ENCODE measurements around the gene FAM83G.
"Not testable (repeated sequence)": the region's sequence is repeated elsewhere in the genome, so short reads cannot be mapped to it uniquely, and the experiment has no call there.

FAM83G gene, protein sequence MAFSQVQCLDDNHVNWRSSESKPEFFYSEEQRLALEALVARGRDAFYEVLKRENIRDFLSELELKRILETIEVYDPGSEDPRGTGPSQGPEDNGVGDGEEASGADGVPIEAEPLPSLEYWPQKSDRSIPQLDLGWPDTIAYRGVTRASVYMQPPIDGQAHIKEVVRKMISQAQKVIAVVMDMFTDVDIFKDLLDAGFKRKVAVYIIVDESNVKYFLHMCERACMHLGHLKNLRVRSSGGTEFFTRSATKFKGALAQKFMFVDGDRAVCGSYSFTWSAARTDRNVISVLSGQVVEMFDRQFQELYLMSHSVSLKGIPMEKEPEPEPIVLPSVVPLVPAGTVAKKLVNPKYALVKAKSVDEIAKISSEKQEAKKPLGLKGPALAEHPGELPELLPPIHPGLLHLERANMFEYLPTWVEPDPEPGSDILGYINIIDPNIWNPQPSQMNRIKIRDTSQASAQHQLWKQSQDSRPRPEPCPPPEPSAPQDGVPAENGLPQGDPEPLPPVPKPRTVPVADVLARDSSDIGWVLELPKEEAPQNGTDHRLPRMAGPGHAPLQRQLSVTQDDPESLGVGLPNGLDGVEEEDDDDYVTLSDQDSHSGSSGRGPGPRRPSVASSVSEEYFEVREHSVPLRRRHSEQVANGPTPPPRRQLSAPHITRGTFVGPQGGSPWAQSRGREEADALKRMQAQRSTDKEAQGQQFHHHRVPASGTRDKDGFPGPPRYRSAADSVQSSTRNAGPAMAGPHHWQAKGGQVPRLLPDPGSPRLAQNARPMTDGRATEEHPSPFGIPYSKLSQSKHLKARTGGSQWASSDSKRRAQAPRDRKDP

DNA sequence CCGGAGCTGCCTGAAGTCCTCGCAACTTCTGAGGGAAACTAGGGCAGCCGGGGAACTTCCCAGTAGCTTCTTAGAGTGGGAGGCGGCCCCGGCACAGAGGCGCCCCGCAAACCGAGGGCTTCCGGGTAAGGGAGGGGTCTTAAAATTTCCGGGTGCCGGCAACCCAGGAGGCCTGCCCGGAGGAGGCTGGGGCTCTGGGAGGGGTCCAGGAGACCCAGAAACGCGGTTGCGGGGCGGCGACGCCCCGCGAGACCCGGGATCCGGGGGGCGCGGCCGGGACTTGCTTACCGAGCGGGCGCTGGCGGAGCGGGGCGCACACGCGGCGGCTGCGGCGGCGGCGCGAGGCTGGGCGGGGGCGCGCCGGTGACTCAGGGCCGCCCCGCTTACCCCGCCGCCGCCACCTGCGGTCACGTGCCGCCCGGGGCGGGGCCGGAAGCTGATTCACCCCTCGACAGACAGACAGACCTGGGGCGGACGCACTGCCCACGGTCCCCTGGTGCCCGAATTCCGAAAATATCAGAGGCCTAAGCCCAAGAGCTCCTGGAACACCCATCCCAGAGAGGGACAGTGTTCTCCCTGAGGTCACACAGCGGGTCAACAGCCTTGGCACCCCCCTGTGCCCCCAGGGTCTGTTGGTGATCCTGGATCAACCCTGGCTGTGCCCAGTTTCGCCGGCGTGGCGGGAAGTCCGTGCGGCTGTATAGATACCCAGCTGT, at the start of gene FAM83G:
Gene FAM83G, minus strand, starts transcription at position 344 of the 716 bp plus-strand sequence. CDS start 723 bp downstream, outside the sequence.
- no peak for DNase-seq

DNA sequence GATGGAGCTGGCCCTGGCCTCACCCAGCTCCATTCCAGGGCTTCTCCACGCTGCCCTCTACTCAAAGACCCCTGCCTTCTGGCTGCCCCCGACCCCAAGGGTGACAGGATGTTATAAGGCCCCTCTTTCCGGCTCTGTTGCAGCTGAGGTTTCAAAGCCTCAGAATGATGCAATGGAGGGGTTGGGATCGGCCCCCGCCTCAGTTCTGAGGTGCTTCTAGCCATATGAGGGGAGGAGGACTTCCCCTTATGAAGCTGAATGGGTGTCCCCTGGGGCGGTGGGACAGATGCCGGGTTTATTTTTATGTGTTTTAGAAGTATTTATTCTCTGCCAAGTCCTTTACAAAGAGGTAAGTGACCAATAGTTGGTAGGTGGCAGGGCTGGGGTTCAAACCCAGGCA, 44.3 kb upstream of the FAM83G start:
- DNase-seq: not testable (repeated sequence)

DNA sequence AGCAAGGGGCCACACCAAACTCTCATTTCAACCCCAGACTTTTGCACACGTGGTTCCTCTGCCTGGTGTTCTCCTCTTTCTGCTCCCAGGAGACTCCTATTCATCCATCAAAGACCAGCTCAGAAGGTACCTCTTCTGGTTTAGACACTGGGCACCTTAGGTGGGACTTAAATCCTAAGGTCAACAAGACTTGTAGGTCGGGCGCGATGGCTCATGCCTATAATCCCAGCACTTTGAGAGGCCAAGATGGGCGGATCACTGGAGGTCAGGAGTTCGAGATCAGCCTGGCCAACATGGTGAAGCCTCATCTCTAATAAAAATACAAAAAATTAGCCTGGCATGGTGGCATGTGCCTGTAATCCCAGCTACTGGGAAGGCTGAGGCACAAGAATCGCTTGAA, 42.9 kb upstream of the FAM83G start:
- not testable (repeated sequence) for DNase-seq

DNA sequence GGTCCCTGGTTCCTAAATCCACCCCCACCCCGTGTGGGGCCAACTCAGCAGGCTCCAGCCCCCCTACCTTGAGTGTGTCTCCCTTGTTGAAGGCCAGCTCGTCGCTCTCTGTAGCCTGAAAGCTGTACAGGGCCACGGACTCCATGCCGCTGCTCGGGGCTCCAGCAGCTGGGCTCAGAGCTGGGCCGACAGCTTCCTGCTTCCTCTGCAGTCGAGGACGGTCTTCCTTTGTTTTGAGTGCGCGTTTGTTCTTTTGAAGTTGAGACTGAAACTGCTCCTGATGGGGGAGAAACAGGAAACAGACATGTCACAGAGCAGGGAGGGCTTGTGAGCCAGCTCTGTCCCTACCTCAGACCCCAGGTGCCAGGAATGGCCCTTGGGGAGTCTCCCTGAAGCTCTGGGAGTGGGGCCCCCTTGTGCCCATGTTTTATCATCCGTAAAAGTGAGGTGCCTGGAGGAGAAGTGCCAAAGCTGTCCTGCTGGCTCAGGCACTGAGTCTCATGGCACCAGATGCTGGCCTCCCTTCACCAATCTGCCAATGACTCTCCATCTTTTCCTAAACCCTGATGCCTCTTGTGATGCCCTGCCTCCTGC, 42.3 kb upstream of the FAM83G start, which contains the start of gene GRAP:
Gene GRAP, minus strand, starts transcription at position 176 of the 594 bp plus-strand sequence. Its CDS starts 31 bp downstream, at position 145.
- DNase-seq: not testable (repeated sequence)

DNA sequence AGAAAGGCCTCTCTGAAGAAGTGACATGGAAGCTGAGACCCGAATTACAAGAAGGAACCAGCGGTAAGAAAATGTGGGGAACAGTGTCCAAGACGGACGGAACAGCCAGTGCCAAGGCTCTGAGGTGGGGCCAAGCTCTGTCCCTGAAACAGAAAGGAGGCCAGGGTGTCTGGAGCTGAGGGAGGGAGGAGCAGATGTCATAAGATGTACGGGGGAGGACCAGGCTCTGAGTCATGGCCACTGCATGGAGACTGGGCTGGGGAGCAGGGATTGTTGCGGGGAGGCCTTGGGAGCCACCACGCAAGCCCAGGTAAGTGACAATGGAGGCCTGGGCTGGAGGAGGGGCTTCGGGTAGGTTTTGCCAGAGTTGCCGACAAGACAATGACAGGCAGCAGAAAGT, 40.1 kb upstream of the FAM83G start:
- not testable (repeated sequence) for DNase-seq

DNA sequence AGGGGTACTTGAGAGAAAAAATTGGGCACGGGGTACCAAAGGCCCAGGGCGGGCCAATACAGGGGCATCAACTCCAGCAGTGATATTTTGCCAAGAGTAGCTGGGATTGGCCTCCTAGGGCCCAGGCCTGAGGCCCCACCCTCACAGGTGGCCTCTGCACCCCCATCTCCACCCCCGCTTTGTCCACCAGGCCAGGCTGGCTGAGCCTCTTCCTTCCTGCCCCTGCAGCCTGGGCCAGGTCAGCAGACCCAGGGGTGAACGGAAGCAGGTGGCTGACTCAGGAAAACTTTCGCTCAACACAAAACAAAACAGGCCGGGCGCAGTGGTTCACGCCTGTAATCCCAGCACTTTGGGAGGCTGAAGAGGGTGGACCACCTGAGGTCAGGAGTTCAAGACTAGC, 38.5 kb upstream of the FAM83G start:
- DNase-seq: not testable (repeated sequence)

DNA sequence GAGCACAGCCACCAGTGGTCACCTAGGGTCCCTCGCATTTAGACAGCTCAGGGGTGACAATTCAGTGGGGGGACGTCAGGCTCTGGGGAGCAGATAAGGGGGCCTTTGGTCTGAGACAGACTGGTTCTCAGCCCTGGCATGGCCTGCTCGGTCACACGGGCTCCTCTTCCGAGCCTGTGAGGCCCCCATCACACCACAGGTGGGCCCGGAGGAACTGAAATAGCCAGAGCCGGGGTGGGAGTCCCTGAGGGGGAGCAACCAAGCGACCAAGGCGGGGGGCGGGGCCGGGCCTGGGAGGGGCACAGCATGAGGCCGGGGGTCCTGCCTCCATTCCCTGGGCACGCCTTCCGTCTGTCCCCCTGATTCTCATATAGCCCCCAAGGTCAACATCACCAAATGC, 37.8 kb upstream of the FAM83G start:
- DNase-seq: not testable (repeated sequence)

DNA sequence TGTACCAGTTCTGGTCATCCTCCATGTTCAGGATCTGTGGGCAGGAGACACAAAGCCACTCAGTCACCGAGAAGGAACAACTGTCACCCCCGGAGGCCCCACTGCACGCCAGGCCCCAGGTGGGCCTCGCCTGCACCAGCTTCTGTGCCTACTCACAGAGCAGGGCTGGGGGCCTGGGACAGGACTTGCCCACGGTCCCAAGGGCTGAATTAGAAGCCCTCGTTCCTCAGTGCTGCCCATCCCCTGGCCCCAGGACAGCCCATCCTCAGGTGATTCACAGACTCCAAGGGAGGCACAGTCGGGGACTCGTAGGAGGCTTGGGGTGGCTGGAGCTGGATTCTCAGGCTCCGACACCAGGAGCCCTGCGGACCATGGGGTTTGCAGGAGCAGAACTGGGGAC, 37.3 kb upstream of the FAM83G start:
- not testable (repeated sequence) for DNase-seq

DNA sequence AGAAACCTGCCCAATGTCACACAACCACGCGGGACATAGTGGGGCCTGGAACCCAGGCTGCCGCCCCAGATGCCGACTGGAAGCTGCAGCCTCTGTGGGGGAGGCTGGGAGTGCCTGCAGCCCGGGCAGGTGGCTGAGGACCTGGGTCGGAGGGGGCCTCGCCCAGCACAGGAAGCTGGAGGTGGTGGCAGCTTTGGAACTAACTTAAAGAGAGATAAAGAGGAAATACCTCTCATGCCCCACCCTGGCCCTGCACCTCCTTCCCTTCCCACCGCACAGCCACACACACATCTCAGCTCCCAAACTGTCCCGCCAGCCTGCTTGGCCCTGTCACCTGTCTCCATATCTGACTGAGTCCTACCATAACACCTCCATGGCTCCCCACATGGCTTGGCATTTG, 35.8 kb upstream of the FAM83G start:
- DNase-seq: not testable (repeated sequence)

DNA sequence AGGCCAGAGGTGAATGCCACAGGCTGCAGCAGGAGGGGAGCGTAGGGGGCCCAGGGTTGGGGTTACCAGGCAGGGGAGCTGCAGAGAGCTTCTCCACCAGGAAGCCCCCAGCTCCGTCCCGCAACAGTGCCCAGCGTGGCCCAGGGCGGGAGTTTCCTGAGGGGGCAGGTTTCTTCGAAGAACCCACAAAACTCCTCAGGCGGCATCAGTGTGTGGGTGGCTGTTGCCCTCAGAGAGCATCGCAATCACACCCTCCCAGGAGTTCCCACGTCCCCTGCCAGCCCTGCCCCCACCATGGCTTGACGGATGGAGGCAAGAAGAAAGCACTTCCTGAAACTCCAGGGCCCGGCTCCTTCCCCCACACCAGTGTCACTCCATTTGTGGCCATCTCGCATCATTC, 34.2 kb upstream of the FAM83G start:
- not testable (repeated sequence) for DNase-seq

DNA sequence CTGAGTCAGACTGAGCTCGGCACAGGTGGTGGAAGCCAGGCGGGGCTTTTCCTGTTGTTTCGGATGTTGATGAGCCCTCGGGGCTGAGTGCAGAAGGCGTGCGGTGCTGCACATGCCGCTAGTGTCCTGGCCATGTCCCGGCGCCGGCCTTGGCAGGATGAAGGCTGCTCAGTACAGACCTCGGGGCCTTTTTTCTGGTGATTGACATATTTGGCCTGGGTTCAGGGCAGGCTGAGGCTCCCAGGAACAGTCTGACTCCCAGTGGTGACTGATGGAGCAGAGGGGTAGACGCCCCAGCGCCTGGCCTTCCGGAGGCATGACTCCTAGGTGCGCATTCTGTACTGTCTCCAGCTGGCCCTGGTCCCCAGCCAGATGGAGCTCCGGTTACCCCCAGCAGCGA, 33.4 kb upstream of the FAM83G start:
- not testable (repeated sequence) for DNase-seq

DNA sequence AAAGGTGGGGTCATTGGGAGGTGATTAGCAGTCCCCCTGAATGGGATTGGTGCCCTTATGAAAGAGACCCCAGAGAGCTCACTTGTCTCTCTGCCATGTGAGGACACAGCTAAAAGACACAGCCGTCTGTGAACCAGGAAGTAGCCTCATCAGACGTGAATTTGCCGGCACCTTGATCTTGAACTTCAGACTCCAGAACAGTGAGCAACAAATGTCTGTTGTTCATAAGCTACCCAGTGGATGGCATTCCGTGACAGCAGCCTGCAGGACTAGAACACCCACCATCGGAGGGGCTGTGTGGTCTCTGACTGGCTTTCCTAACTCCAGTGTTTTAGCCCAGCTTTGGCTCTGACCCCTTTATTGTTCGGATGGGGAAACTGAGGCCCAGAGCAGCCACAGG, 33.0 kb upstream of the FAM83G start:
- not testable (repeated sequence) for DNase-seq

DNA sequence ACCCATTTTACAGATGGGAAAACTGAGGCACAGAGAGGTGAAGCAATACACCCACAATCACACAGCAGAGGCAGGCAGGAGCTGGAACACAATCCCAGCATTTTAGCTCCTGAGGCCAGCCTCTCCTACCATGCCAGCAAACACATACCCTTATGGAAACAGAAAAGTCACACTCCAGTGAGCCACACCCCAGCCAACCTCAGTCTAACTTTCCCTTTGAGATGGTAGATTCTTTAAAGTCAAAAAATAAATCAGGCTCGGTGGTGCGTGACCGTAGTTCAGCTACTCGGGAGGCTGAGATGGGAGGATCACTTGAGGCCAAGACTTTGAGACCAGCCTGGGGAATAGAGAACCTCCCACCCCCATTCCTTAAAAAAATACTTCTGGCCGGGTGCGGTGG, 31.6 kb upstream of the FAM83G start:
- not testable (repeated sequence) for DNase-seq

DNA sequence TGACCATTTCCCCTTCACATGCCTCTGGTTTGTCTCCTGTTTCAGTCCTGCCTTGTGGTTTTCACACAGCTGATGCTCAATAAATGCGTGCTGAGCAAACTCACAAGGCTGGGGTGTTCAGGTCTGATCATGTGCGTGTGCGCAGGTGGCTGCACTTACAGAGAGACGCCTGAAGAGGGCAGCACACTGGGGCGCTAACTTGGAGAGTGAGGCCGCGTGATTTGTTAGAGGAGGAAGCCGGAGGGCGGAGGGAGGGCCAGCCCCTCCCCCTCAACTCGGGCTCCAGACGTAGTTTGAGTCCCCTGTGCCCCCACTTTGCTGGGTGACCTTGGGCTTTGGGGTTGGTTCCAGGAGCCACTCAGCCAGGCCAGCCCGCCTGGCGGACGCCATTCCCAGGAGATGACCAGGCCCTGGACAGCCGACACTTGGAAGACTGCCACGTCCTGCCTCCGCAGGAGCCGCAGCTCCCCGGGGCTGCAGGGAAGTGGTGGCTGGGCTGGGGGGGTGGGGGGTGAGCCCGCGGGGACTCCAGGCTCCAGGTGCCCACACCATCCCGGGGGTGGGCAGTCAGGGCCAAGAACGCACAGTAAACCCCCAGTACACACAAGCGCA, 27.9 kb upstream of the FAM83G start:
- DNase-seq: not testable (repeated sequence)

DNA sequence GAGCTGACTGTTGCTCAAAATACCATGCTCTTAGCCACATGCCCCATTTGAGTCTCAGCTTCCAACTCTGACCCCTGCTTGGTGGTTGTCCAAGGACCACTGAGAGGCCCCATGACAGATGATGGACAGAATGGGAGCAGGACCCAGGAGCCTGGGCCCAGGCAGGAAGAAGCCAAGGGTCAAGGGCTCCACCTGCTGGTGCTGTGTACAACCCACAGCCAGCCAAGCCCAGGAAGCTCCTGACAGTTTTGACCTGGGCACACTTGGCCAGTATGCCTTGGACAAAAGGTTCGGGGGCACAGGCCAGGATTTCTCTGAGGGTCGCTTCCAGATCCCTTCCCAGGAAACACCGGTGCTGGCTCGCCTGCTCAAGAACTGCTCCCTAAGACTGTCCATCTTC, 27.2 kb upstream of the FAM83G start:
- not testable (repeated sequence) for DNase-seq

DNA sequence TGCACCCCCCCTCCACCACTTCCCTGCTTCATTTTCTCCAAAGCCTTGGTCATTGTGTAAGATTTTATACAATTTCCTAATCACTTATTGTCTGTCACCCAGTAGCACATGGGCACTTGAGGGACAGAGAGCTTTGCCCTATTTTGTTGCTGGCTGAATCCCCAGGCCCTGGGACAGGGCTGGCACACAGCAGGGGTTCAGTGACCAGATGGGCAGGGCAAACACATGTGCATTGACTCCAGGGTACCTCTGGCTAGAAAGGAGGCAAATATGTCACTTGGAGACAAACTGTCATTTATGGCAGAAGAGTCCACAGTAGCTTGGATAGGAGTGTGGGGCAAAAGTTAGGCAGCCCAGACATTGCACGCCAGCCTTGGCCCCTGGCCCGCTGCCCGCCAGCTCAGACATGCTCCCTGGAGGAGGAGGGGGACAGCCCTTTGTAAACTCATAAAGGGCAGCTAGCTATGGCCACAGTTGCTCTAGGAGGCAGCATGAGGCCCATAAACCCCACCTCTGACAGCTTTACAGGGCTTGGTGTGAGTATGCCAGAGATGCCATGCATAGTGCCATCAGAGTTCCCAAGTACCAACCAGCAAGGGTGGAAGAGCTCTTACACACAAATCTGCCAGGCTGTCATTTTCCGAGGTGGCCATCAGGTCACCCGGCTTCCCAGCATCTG, 26.3 kb upstream of the FAM83G start:
- not testable (repeated sequence) for DNase-seq

DNA sequence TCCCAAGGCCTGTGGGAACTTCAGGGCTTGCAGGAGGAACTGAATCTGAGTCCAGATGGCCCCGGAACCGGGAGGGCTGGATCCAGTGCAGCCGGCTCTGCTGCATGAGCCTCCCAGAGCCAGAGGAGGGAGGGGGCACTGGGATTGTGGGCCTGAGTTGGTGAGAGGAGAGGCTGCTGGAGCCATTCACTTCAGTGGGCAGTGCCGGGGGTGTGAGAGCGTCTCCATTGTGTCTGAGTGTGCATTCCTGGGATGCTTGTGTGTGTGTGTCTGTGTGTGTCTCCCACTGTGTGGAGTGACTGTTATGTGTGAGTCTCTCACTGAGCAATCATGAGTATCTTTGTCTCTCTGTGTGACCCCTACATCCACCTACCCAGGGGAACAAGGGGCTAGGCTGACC, 25.2 kb upstream of the FAM83G start:
- DNase-seq: not testable (repeated sequence)

DNA sequence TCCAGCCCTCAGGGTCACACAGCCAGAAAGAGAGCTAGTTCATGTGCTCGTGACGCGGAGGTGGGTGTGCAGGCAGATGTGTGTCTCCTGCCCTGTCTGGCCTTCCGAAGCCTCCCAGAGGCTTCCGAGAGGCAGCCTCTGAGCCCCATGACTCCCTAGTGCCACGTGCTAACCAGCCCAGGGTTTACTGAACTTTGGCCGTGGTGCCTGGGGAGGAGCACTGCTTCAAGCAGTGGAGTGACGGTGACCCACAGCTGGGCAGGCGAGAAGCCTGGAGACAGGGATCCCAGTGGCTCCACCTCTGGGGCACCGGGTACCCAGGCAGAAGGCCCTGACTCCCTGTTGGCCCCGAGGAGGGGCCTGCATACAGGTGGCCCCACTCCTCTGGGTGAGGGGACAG, 24.1 kb upstream of the FAM83G start:
- DNase-seq: not testable (repeated sequence)

DNA sequence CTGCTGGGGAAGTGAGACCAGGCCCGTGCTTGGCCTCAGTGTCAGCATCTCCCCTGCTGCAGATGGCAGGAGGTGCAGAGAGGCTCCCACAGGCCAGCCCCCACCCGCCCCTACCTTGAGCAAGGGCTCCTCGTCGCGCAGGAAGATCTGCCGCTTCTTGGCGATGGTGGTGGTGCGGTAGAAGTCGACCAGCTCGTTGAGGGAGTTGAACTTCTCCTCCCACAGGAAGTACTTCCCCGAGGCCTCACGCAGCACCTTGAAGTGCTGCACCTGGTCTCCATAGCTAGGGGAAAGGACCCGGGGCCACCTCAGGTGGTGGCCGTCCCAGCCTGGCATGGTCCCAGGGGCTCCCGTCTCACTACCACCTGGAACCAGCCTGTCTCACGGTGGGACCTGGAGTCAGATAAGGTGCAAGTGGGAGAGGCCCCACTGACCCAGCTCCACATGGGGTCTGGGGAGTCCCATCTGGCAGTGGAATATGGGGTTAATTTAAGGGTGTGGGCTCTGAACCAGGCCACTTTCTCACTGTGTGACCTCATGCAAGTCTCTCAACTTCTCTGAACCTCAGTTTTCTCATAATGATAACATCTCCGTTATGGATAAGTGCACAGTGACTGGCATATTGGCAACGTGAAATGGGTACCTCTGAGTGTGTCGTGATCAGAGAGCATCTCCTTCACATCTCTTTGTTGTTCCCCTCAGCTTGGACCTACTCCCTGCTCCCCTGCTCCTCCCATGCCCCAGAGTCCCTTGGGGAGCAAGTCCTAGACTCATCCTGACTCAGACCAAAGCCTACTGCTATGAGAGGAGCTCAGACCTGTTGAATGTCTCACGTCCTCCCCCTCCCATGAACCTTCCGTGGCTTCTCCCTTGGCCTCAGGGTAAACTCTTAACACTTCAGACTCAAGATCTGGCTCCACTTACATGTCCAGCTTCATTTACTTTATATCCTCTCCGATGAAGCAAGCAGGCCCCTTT, 19.8 kb upstream of the FAM83G start:
- no peak for DNase-seq
